PFSK-1 (cell line): ENCODE data around the gene EPN1.

Experiments used
- FOXP2 ChIP-seq: optimal IDR thresholded peaks from 2 replicates; pipeline ENCODE3; 2011; ENCODE audit warnings: borderline replicate concordance, control low read depth, inconsistent platforms; ENCODE audit not compliant: insufficient read depth; ENCODE audit errors: extremely low read length, extremely low read depth
- POLR2AphosphoS5 ChIP-seq: IDR thresholded peaks from 2 replicates; pipeline ENCODE4 v1.6.1; 2012; ENCODE audit warnings: low read depth, mild to moderate bottlenecking, control low read depth, low read length, moderate library complexity
- SIN3A ChIP-seq: IDR thresholded peaks from 2 replicates; pipeline ENCODE4 v1.6.1; 2012; ENCODE audit warnings: mild to moderate bottlenecking, low read length, moderate library complexity, borderline replicate concordance; ENCODE audit not compliant: insufficient read depth
- TAF1 ChIP-seq: IDR thresholded peaks from 2 replicates; pipeline ENCODE4 v1.6.1; 2012; ENCODE audit warnings: low read length, control low read depth, borderline replicate concordance; ENCODE audit not compliant: insufficient read depth
- TF ChIP-seq, protein P1 (sequence below), 2 experiments: IDR thresholded peaks; 2 replicates each; pipeline versions ENCODE4 v1.6.1 to v1.8.0; 2011 to 2012; ENCODE audit warnings: low read depth in 2 of 2, low read length in 2 of 2, control low read depth in 1 of 2, inconsistent platforms in 1 of 2, mild to moderate bottlenecking in 1 of 2, moderate library complexity in 1 of 2; ENCODE audit not compliant: insufficient read depth in 1 of 2

EPN1 gene

DNA sequence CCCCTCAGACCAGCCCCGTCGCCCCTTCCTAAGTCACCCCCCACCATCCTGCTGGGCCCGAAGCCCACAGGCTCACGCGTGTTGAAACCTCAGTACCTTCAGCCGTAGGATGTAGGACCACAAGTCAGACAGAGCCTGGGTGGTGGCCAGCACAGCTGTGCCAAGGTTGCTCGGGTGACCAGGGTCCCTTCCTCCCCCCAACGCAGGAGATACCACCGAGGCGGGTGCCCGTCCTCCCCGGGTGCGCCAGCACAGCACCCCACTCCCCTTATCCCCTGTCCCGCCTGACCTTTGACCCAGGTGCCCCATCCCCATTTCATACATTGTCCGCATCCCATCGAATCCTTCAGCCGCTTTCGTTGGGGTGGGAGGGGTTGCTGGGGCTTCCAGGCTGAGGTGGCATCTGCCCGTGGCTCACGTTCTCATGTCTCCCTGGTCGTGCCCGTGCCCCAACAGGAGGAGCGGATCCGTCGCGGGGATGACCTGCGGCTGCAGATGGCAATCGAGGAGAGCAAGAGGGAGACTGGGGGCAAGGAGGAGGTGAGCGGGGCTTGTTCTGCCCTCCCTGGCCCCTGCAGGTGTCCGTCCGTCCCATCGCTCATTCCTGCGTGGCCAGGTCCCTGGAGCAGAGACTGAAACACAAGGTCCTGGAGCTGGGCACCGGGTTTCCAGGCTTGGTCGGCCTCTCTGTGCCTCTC, 14.5 kb downstream of the EPN1 start:
- TF ChIP-seq SIN3A (no peak), TAF1 (no peak), POLR2AphosphoS5 (no peak), FOXP2 (no peak)
- TF ChIP-seq, protein P1, sequence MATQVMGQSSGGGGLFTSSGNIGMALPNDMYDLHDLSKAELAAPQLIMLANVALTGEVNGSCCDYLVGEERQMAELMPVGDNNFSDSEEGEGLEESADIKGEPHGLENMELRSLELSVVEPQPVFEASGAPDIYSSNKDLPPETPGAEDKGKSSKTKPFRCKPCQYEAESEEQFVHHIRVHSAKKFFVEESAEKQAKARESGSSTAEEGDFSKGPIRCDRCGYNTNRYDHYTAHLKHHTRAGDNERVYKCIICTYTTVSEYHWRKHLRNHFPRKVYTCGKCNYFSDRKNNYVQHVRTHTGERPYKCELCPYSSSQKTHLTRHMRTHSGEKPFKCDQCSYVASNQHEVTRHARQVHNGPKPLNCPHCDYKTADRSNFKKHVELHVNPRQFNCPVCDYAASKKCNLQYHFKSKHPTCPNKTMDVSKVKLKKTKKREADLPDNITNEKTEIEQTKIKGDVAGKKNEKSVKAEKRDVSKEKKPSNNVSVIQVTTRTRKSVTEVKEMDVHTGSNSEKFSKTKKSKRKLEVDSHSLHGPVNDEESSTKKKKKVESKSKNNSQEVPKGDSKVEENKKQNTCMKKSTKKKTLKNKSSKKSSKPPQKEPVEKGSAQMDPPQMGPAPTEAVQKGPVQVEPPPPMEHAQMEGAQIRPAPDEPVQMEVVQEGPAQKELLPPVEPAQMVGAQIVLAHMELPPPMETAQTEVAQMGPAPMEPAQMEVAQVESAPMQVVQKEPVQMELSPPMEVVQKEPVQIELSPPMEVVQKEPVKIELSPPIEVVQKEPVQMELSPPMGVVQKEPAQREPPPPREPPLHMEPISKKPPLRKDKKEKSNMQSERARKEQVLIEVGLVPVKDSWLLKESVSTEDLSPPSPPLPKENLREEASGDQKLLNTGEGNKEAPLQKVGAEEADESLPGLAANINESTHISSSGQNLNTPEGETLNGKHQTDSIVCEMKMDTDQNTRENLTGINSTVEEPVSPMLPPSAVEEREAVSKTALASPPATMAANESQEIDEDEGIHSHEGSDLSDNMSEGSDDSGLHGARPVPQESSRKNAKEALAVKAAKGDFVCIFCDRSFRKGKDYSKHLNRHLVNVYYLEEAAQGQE (IDR thresholded peaks at IDR 0.05; ENCODE audit: insufficient read depth in 1 of 2, low read depth in 2 of 2, low read length in 2 of 2) = no peak

DNA sequence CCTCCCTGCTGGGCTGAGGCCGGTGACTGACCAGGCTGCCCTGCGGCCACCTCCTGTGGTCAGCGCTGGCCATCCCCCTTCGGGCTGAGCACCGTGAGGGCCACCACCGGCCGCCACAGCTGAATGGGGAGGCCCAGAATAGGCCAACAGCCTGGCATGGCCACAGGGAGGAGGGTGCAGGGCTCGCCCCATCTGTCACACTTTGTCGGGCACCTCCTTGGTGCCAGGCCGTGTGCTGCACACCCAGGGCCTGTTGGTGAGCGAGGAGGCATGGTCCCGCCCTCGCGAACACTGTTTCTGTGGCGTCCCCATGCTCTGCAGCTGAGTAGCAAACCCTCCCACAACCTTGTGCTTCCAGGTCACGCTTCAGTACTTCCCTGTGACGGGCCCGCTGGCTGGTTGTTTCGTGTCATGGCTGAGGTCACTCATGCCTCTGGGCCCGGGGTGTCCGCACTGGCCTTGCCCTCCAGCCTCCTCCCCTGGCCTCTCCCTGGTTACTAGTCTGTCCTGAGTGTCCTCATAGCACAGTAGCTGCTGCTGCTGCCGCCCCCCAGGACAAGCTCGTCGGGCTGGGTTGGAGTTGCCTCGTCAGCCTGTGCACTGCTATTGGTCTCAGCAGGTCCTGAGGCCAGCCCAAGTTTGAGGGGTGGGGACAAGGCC, 15.2 kb downstream of the EPN1 start:
- TF ChIP-seq FOXP2 = no peak
- no peak for TF ChIP-seq SIN3A
- TF ChIP-seq POLR2AphosphoS5 = no peak
- no peak for TF ChIP-seq TAF1
- TF ChIP-seq, protein P1 (IDR thresholded peaks at IDR 0.05; ENCODE audit: insufficient read depth in 1 of 2, low read depth in 2 of 2, low read length in 2 of 2) = no peak

DNA sequence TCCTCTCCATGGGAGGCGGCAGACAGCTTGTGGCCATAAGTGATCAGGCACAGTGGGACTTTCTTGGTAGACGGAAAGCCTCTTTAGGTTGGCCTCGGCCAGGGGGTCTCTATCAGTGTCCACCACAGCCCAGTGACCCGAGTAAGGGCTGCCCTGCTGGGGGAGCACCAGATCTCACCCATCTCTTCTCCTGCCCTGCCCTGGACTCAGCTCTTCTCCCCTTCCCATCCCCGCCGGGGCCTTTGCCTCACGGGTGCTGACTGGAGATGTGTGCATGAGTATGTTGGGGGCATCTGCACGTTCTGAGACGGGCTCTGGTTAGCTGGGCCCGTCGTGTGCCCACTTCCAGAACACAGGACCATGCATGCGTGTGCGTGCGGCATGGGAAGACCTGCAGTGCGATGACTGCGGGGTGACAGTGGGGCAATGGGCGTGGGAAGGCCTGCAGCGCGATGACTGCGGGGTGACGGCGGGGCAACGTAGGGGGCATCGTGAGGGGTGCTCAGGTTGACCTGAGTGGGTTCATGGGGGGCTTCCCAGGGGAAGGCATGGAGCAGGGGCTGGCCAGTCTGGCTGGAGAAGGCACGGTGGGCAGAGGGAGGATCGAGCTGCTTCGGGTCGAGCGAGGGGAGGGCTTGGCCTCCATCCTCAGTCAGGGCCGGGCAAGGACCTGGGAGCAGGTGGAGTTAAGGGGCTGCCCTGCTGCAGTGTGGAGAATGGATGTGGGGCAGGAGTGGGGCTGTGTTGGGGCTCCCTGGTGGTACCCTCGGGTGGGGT, 15.9 kb downstream of the EPN1 start:
- no peak for TF ChIP-seq SIN3A

DNA sequence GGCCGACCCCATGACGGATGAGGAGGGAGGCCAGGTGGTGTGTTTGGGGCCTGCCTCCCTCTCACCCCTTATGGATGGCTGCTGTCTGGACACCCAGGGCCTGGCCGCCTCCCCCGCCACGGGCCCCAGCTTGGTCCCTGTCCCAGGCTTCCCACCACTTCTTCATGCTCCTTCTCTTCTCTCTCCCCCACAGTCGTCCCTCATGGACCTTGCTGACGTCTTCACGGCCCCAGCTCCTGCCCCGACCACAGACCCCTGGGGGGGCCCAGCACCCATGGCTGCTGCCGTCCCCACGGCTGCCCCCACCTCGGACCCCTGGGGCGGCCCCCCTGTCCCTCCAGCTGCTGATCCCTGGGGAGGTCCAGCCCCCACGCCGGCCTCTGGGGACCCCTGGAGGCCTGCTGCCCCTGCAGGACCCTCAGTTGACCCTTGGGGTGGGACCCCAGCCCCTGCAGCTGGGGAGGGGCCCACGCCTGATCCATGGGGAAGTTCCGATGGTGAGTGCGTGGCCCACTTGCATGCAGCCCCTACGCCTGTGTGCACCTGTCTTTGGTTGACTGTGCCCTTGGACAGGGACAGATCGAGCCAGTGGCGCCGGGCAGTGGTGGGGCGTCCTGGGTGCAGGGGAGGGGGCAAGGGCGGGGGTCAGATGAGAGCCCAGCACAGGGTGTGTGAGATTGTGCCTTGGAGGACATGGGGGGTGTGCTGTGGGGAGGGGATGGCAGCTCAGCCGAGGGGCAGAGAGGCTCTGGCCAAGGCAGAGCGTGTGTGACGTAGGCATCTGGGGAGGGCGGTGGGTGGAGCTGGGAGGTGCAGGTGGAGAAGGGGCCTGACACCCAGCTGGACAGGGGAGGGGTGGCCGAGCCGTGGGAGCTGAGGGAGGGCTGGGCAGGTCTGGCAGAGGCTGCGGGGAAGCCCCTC, 16.8 kb downstream of the EPN1 start:
- TF ChIP-seq POLR2AphosphoS5 (no peak), TAF1 (no peak), SIN3A (no peak), FOXP2 (no peak)
- TF ChIP-seq, protein P1 (IDR thresholded peaks at IDR 0.05; ENCODE audit: insufficient read depth in 1 of 2, low read depth in 2 of 2, low read length in 2 of 2) = no peak

DNA sequence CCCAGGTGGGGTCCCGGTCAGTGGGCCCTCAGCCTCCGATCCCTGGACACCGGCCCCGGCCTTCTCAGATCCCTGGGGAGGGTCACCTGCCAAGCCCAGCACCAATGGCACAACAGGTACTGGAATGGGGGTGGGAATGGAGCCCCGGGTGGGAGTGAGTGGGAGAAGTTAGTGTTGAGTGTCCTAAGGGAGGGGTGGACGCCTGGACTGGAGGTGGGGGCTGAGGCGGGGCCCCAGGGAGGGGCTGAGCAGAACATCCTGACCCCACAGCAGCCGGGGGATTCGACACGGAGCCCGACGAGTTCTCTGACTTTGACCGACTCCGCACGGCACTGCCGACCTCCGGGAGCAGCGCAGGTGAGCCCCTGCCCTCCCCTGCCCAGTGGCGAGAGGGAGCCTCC, 17.7 kb downstream of the EPN1 start:
- TF ChIP-seq TAF1 (no peak), FOXP2 (no peak), POLR2AphosphoS5 (no peak), SIN3A (no peak)
- TF ChIP-seq, protein P1 (IDR thresholded peaks at IDR 0.05; ENCODE audit: insufficient read depth in 1 of 2, low read depth in 2 of 2, low read length in 2 of 2) = no peak
